Fibroblast of the conjunctiva (primary cell): Measurements from ENCODE around the gene NAT16.
"Not testable (repeated sequence)": the region's sequence is repeated elsewhere in the genome, so short reads cannot be mapped to it uniquely, and the experiment has no call there.

ENCODE experiments used
- DNase-seq: peaks from one replicate; pipeline ENCODE4 v3.0.0-alpha.2; 2010; ENCODE audit warnings: low read depth

The NAT16 gene

GRCh38 chr7:101201695-101202602, 21.9 kb upstream of the NAT16 start:
- no peak for DNase-seq

GRCh38 chr7:101200862-101201599, 20.9 kb upstream of the NAT16 start, which contains the start of gene MOGAT3:
TSS of gene MOGAT3 (minus strand) at chr7:101201036. CDS start at chr7:101200854, 182 bp downstream.
- no peak for DNase-seq

GRCh38 chr7:101200504-101200861, 20.4 kb upstream of the NAT16 start:
- no peak for DNase-seq

GRCh38 chr7:101199522-101199921, 19.4 kb upstream of the NAT16 start:
- not testable (repeated sequence) for DNase-seq

GRCh38 chr7:101198476-101198875, 18.4 kb upstream of the NAT16 start:
- DNase-seq, result no peak

GRCh38 chr7:101197991-101198390, 17.9 kb upstream of the NAT16 start:
- DNase-seq, result no peak

- no peak for DNase-seq
Measured at GRCh38 chr7:101195884-101196283, 15.8 kb upstream of the NAT16 start.

GRCh38 chr7:101189109-101189508, 9.0 kb upstream of the NAT16 start:
- DNase-seq, result no peak

GRCh38 chr7:101186844-101187428, 6.8 kb upstream of the NAT16 start:
- no peak for DNase-seq

- DNase-seq, result no peak
Measured at GRCh38 chr7:101186194-101186593, 6.1 kb upstream of the NAT16 start.

- DNase-seq, result no peak
Measured at GRCh38 chr7:101185258-101185839, 5.3 kb upstream of the NAT16 start.

- no peak for DNase-seq
Measured at GRCh38 chr7:101179713-101180112, 380 bp downstream of the NAT16 start.

- no peak for DNase-seq
Measured at GRCh38 chr7:101179117-101179516, 976 bp downstream of the NAT16 start.

- no peak for DNase-seq
Measured at GRCh38 chr7:101177644-101178043, 2.4 kb downstream of the NAT16 start.

GRCh38 chr7:101175664-101176063, 4.4 kb downstream of the NAT16 start:
- no peak for DNase-seq

GRCh38 chr7:101174322-101174854, 5.7 kb downstream of the NAT16 start:
- DNase-seq, result no peak

- DNase-seq, result no peak
Measured at GRCh38 chr7:101173752-101174244, 6.3 kb downstream of the NAT16 start.

GRCh38 chr7:101172854-101173751, 7.0 kb downstream of the NAT16 start:
- DNase-seq, result no peak

GRCh38 chr7:101172005-101172853, 7.9 kb downstream of the NAT16 start:
- DNase-seq, result no peak

- DNase-seq, result no peak
Measured at GRCh38 chr7:101171442-101171837, 8.7 kb downstream of the NAT16 start.
